PC-9 (cell line): ENCODE data around the gene AOPEP. TPM values are rescaled to one million over a fixed set of nuclear protein-coding genes. Genes with fewer than 3 reads are reported as not detected.

Experiments used
- BruUV-seq: library from RNA; stranded (reverse); fragments of 400-500 nt; replicated peaks from 2 replicates; lab custom pipeline; 2021; lab: Mats Ljungman, UMichigan
- CTCF ChIA-PET: fragments of 300-600 bp; sonication (Branson Sonifier 250); formaldehyde crosslinking; loops from one replicate; lab custom pipeline; 2022; ENCODE audit warnings: antibody characterized with exemption; lab: Charles Lee
- POLR2A ChIA-PET: fragments of 300-600 bp; sonication (Branson Sonifier 250); formaldehyde crosslinking; loops from one replicate; lab custom pipeline; 2022; ENCODE audit warnings: antibody characterized with exemption; ENCODE audit not compliant: unreplicated experiment; lab: Charles Lee
- DNase-seq, 2 experiments: peaks; one replicate each; pipeline versions ENCODE4 v3.0.0 to v3.0.0-alpha.2; 2015 to 2022; ENCODE audit warnings: mixed read lengths in 1 of 2
- H2AFZ ChIP-seq: fragments of 200-600 bp; sonication (generic); 2 replicates; pipeline ENCODE4 v1.8.1; 2017; ENCODE audit warnings: antibody characterized with exemption
- H3F3A ChIP-seq: fragments of 200-600 bp; sonication (generic); 2 replicates; pipeline ENCODE4 v1.8.1; 2017; ENCODE audit warnings: antibody characterized with exemption, mild to moderate bottlenecking, low read depth; ENCODE audit not compliant: insufficient read depth
- H3K27ac ChIP-seq: fragments of 200-600 bp; sonication (generic); 2 replicates; pipeline ENCODE4 v1.6.1; 2016; ENCODE audit warnings: mixed run types
- H3K27me3 ChIP-seq: fragments of 200-600 bp; sonication (generic); 2 replicates; pipeline ENCODE4 v1.6.1; 2016; ENCODE audit warnings: low read depth, mixed run types; ENCODE audit not compliant: insufficient read depth
- H3K36me3 ChIP-seq: fragments of 200-600 bp; sonication (generic); 2 replicates; pipeline ENCODE4 v1.6.1; 2016; ENCODE audit warnings: low read depth, mixed run types
- H3K4me1 ChIP-seq: fragments of 200-600 bp; sonication (generic); replicated peaks from 2 replicates; pipeline ENCODE4 v1.6.1; 2016; ENCODE audit warnings: mixed run types; ENCODE audit not compliant: insufficient read depth
- H3K4me2 ChIP-seq: fragments of 200-600 bp; sonication (generic); 2 replicates; pipeline ENCODE4 v1.6.1; 2017; ENCODE audit warnings: mixed run types
- H3K4me3 ChIP-seq: fragments of 200-600 bp; sonication (generic); 2 replicates; pipeline ENCODE4 v1.6.1; 2016; ENCODE audit warnings: mixed run types
- H3K79me2 ChIP-seq: fragments of 200-600 bp; sonication (generic); 2 replicates; pipeline ENCODE4 v1.6.1; 2017; ENCODE audit warnings: low read depth, mixed run types
- H3K9me2 ChIP-seq: fragments of 200-600 bp; sonication (generic); 2 replicates; pipeline ENCODE4 v1.8.1; 2017; ENCODE audit warnings: mild to moderate bottlenecking; ENCODE audit not compliant: insufficient read depth
- H3K9me3 ChIP-seq: fragments of 200-600 bp; sonication (generic); 2 replicates; pipeline ENCODE4 v1.8.1; 2016; ENCODE audit warnings: low read depth; ENCODE audit not compliant: insufficient read depth
- H4K20me1 ChIP-seq: fragments of 200-600 bp; sonication (generic); 2 replicates; pipeline ENCODE4 v1.8.1; 2017; ENCODE audit not compliant: insufficient read depth
- CTCF ChIP-seq: fragments of 200-600 bp; sonication (generic); conservative IDR thresholded peaks from 2 replicates; pipeline ENCODE4 v1.6.1; 2017; ENCODE audit warnings: mixed run types, antibody characterized with exemption, mild to moderate bottlenecking, moderate library complexity
- EZH2 ChIP-seq: fragments of 200-600 bp; sonication (generic); IDR thresholded peaks from 2 replicates; pipeline ENCODE4 v1.8.0; 2017; ENCODE audit warnings: antibody characterized with exemption, low read depth
- intact Hi-C: fragments of 100-400 bp; cut with micrococcal nuclease; formaldehyde crosslinking; loops from one replicate; pipeline ENCODE4 v1.10.0; 2022; ENCODE audit not compliant: unreplicated experiment
- total RNA-seq: library from RNA; stranded (reverse); gene quantifications from 2 replicates; pipeline ENCODE4 v1.2.3, GENCODE V29; 2021

The AOPEP gene
- total RNA-seq, 1 experiment from 2014 or later: 90.0 TPM

DNA sequence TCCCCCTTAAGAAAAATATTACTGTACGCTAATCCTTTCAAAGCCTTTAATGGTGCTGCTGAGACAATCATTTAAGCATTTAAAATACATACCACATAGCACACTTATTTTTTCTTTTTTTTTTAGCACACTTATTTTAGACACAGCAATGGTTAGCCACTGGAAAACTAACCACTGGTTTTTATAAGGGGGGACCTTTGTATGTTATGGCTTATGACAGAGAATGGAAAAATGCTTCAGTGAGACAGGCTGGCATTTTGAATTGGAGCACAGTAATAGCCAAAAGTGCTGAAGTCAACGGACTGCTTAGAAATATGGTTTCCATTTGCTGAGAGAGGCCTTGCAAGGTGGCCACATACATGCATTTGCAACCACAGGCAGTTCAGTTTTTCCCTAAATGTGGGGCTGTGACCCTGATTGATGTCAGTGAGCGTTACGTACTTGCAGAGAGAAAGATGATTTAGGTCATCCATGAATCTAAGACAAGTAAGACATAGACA lies 28.5 kb downstream of the AOPEP start:
- no TSS peak for BruUV-seq
- Histone ChIP-seq H3K4me3 (no peak overlapping the region), H2AFZ (no peak overlapping the region), H3K4me2 (no peak overlapping the region), H3F3A (no peaks in the 10 kb centered on the region), H3K27me3 (no peaks in the 10 kb centered on the region), H3K79me2 (0 out of 2 replicates have a peak, but pooled peaks cover 3% of the 10 kb centered on the region), H3K9me3 (no peaks in the 10 kb centered on the region), H3K36me3 (0 out of 2 replicates have a peak, but pooled peaks cover 6% of the 10 kb centered on the region), H4K20me1 (no peaks in the 10 kb centered on the region), H3K27ac (no peak overlapping the region), H3K4me1 (no peaks in the 10 kb centered on the region), H3K9me2 (no peaks in the 10 kb centered on the region)
- intact Hi-C loops: no loop called here
- TF ChIP-seq CTCF (no peak), EZH2 (no peak)
- ChIA-PET POLR2A (no interaction called here), CTCF (no interaction called here)
- no peak for DNase-seq

DNA sequence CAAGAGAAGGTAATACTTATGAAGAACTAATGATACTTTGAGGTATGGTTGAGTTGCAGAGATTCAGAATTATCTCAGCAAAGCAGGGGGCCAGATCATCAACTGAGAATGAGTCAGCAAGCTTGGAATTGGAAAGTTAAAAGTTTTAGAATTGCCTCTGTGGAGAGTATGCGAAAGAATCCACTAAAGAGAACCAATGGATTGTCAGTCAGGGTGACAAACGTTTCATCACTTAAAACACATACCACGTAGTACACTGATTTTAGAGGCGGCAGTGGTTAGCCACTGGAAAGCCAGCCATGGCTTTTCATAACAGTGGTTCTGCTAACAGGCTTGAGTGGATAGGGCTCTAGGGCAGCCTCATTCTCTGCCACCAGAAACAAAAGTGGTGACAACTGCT lies 30.7 kb downstream of the AOPEP start:
- no TSS peak for BruUV-seq
- H3F3A ChIP-seq: no peaks in the 10 kb centered on the region
- no peak overlapping the region for H3K4me2 ChIP-seq
- H3K27me3 ChIP-seq: no peaks in the 10 kb centered on the region
- DNase-seq: no peak
- CTCF ChIA-PET: no interaction called here
- no peaks in the 10 kb centered on the region for H3K9me2 ChIP-seq
- H3K36me3 ChIP-seq: 0 out of 2 replicates have a peak, but pooled peaks cover 5% of the 10 kb centered on the region
- H2AFZ ChIP-seq: no peak overlapping the region
- intact Hi-C loops: no loop called here
- no peaks in the 10 kb centered on the region for H3K9me3 ChIP-seq
- H4K20me1 ChIP-seq: no peaks in the 10 kb centered on the region
- H3K4me3 ChIP-seq: no peak overlapping the region
- no peak overlapping the region for H3K27ac ChIP-seq
- no peaks in the 10 kb centered on the region for H3K4me1 ChIP-seq
- 0 out of 2 replicates have a peak, but pooled peaks cover 3% of the 10 kb centered on the region for H3K79me2 ChIP-seq
- POLR2A ChIA-PET: no interaction called here
- TF ChIP-seq CTCF (no peak), EZH2 (no peak)

DNA sequence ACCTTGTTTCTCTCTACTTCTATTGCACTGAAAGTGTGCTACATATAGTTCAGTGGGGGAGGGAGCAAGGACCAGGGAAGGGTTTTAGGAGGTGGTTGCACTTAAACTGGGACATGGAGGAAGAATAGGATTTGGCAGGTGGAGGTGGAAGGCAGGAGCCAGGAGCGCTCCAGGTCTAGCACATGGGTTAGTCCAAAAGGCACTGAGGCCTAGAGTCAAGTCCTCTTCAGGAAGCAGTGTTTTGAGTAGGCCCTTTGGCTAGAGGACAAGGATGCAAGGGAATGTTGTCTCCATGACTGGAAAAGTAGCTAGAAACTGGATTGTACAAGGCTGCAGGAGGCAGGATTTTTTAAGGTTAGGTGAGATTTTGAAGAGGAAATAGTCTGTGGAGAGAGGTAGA lies 31.5 kb downstream of the AOPEP start:
- Histone ChIP-seq H3F3A (no peaks in the 10 kb centered on the region), H2AFZ (no peak overlapping the region), H3K27me3 (no peaks in the 10 kb centered on the region), H3K4me1 (no peaks in the 10 kb centered on the region), H3K9me2 (no peaks in the 10 kb centered on the region), H3K4me3 (no peak overlapping the region), H3K79me2 (0 out of 2 replicates have a peak, but pooled peaks cover 3% of the 10 kb centered on the region), H3K9me3 (no peaks in the 10 kb centered on the region), H3K4me2 (no peak overlapping the region), H3K36me3 (0 out of 2 replicates have a peak, but pooled peaks cover 5% of the 10 kb centered on the region), H4K20me1 (no peaks in the 10 kb centered on the region), H3K27ac (no peak overlapping the region)
- ChIA-PET POLR2A (no interaction called here), CTCF (no interaction called here)
- no TSS peak for BruUV-seq
- TF ChIP-seq CTCF: no peak
- no peak for TF ChIP-seq EZH2
- intact Hi-C loops: no loop called here
- DNase-seq: no peak
